Prostate gland (tissue), 2 donors: Measurements from ENCODE around the gene OSER1. TPM values are rescaled to one million over a fixed set of nuclear protein-coding genes. Genes with fewer than 3 reads are reported as not detected.
A peak's percentile ranks its signal among the peaks of the same experiment; 100 is the strongest.
"Not testable (repeated sequence)": the region's sequence is repeated elsewhere in the genome, so short reads cannot be mapped to it uniquely, and the experiment has no call there.

Experiments
- DNase-seq: peaks from one replicate; pipeline ENCODE4 v3.0.0-alpha.2; 2019; ENCODE audit warnings: low spot score
- H3K27ac ChIP-seq, 2 donors: fragments of 200-600 bp; sonication (generic); 2 replicates each; pipeline ENCODE4 v1.5.1; 2017 to 2019
- H3K27me3 ChIP-seq: fragments of 200-600 bp; sonication (generic); replicated peaks from 2 replicates; pipeline ENCODE4 v1.5.1; 2019; ENCODE audit not compliant: insufficient read depth
- H3K36me3 ChIP-seq, 2 donors: fragments of 200-600 bp; sonication (generic); 1 replicate in 1 of 2; 2 replicates in 1 of 2; pipeline versions ENCODE4 v1.5.1 to v1.8.1; 2017 to 2019
- H3K4me1 ChIP-seq: fragments of 200-600 bp; sonication (generic); replicated peaks from 2 replicates; pipeline ENCODE4 v1.5.1; 2019
- H3K4me3 ChIP-seq, 2 donors: fragments of 200-600 bp; sonication (generic); 2 replicates each; pipeline ENCODE4 v1.5.1; 2017 to 2019
- H3K9me3 ChIP-seq: fragments of 200-600 bp; sonication (generic); 2 replicates; pipeline ENCODE4 v1.5.1; 2017
- POLR2A ChIP-seq: fragments of 450-650 bp; IDR thresholded peaks from one replicate; pipeline ENCODE4 v1.6.1; 2016; ENCODE audit warnings: antibody characterized with exemption, mild to moderate bottlenecking
- POLR2AphosphoS5 ChIP-seq: sonication (generic); formaldehyde crosslinking; IDR thresholded peaks from one replicate; pipeline ENCODE4 v1.6.1; 2017; ENCODE audit warnings: antibody characterized with exemption
- WGBS: methylation state at CpG from one replicate; pipeline ENCODE4 v1.1.5; 2018; 5-methylcytosine and 5-hydroxymethylcytosine counted together
- intact Hi-C: fragments of 100-400 bp; cut with DNase I; formaldehyde crosslinking; loops from one replicate; pipeline ENCODE4 v1.14.2; 2022
- total RNA-seq, 2 donors: library from RNA; depleted of rRNA; stranded (reverse); fragments of >200 nt; gene quantifications; one replicate each; pipeline ENCODE4 v1.1.0, GENCODE V29; 2016
- TF ChIP-seq, protein P1 (sequence below), 4 experiments: fragments of 200-600 bp in 2 of 4; fragments of 450-650 bp in 2 of 4; sonication (generic) in 2 of 4; IDR thresholded peaks; 1 replicate in 3 of 4; 2 replicates in 1 of 4; pipeline ENCODE4 v1.5.1; 2016 to 2019; ENCODE audit warnings: antibody characterized with exemption in 4 of 4, mild to moderate bottlenecking in 2 of 4, moderate library complexity in 2 of 4

OSER1 gene
- total RNA-seq, 2 donors from 2014 or later: 31.6 to 42.7 TPM

DNA sequence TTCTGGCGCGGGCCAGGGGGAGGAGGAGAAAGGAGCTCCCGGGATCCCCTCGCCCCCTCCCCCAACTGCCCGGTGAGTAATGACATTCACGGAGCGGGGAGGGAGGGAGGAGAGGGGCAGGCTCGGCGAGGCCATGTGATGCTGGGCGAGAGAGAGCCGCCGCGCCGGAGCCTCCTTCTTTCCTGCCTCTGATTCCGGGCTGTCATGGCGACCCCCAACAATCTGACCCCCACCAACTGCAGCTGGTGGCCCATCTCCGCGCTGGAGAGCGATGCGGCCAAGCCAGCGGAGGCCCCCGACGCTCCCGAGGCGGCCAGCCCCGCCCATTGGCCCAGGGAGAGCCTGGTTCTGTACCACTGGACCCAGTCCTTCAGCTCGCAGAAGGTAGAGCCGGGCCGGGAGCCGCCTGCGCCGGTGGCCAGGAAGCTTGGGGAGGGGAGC lies 36.6 kb upstream of the OSER1 start, which contains the start of gene GDAP1L1:
Gene GDAP1L1 (plus strand): TSS at position 178 of the 441 bp plus-strand sequence. CDS start 27 bp downstream, at position 205.
- Histone ChIP-seq H3K36me3 (no peaks in the 10 kb centered on the region), H3K9me3 (no peaks in the 10 kb centered on the region), H3K4me1 (no peaks in the 10 kb centered on the region), H3K27me3 (no peaks in the 10 kb centered on the region), H3K27ac (no peak within 1 kb of the TSS), H3K4me3 (peak within 1 kb of the TSS in 1 of 2 donors; percentile 13)
- no peak for TF ChIP-seq POLR2A
- TF ChIP-seq, protein P1, sequence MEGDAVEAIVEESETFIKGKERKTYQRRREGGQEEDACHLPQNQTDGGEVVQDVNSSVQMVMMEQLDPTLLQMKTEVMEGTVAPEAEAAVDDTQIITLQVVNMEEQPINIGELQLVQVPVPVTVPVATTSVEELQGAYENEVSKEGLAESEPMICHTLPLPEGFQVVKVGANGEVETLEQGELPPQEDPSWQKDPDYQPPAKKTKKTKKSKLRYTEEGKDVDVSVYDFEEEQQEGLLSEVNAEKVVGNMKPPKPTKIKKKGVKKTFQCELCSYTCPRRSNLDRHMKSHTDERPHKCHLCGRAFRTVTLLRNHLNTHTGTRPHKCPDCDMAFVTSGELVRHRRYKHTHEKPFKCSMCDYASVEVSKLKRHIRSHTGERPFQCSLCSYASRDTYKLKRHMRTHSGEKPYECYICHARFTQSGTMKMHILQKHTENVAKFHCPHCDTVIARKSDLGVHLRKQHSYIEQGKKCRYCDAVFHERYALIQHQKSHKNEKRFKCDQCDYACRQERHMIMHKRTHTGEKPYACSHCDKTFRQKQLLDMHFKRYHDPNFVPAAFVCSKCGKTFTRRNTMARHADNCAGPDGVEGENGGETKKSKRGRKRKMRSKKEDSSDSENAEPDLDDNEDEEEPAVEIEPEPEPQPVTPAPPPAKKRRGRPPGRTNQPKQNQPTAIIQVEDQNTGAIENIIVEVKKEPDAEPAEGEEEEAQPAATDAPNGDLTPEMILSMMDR (IDR thresholded peaks at IDR 0.05): no peak
- TF ChIP-seq POLR2AphosphoS5: no peak
- WGBS: 1% methylated on average over 24 of the region's 32 CpGs
- no peak for DNase-seq
- intact Hi-C loops: no loop called here

DNA sequence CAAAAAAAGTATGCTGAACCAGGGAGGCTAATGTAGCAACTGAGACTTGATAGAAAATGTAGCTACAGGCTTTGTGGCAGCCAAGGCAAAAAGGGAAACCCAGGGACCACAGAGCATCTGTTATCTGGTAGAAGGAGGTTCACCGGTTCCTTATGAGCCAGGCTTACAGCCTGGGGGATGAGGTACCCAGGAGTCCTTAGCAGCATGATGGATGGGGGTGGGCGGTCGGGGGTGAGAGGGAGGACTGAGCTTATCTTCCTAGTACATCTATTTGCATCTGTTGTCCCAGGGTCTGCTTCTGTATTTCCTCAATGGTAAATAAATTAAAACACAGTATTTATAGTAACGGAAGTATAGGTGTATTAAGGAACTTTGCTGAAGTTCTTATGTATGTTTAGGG lies 35.4 kb upstream of the OSER1 start:
- no peak overlapping the region for H3K4me3 ChIP-seq
- no peaks in the 10 kb centered on the region for H3K36me3 ChIP-seq
- H3K4me1 ChIP-seq: no peaks in the 10 kb centered on the region
- 76% methylated on average over 4 of the region's 4 CpGs for WGBS
- no peak for DNase-seq
- no peaks in the 10 kb centered on the region for H3K9me3 ChIP-seq
- no peak overlapping the region for H3K27ac ChIP-seq
- H3K27me3 ChIP-seq: no peaks in the 10 kb centered on the region
- TF ChIP-seq POLR2AphosphoS5 (no peak), POLR2A (no peak)
- TF ChIP-seq, protein P1 (IDR thresholded peaks at IDR 0.05): no peak
- intact Hi-C loops: no loop called here

DNA sequence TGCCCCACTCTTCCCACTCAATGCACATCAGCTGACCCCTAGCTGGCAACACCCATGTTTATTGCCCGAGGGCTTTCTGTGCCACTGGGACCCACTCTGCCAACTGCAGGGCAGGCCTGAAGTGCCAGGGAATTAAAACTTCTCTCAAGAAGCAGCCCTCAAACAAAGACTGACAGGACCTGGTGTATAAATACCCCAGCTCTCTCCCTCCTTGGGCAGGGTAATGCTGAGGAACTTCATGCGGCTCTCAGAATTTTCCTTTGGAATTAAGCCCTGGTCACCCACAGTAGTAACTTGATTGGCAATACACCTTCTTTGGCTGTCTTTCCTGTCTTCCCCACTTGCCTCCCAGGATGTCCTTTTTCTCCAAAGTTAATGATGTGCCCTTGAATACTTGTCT lies 31.2 kb upstream of the OSER1 start:
- H3K9me3 ChIP-seq: no peaks in the 10 kb centered on the region
- intact Hi-C loops: no loop called here
- TF ChIP-seq POLR2AphosphoS5 (no peak), POLR2A (no peak)
- TF ChIP-seq, protein P1 (IDR thresholded peaks at IDR 0.05): no peak
- 100% methylated on average over 2 of the region's 2 CpGs for WGBS
- H3K27ac ChIP-seq: no peak overlapping the region
- no peaks in the 10 kb centered on the region for H3K4me1 ChIP-seq
- no peaks in the 10 kb centered on the region for H3K36me3 ChIP-seq
- no peak overlapping the region for H3K4me3 ChIP-seq
- DNase-seq: no peak
- no peaks in the 10 kb centered on the region for H3K27me3 ChIP-seq

DNA sequence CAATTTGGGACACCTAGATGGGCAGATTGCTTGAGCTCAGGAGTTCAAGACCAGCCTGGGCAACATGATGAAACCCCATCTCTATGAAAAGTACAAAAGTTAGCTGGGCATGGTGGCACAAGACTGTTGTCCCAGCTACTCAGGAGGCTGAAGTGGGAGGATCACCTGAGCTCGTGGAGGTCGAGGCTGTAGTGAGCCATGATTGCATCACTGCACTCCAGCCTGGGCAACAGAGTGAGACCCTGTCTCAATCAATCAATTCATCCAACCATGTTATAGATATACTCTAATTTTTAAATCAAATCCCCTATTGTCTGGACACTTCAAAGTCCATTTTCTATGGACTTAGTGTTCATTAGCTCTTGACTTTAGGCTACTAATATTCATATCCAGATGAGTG lies 26.3 kb upstream of the OSER1 start:
- 89% methylated on average over 2 of the region's 2 CpGs for WGBS
- H3K27me3 ChIP-seq, intact Hi-C loops, H3K4me3 ChIP-seq, H3K36me3 ChIP-seq, H3K9me3 ChIP-seq, DNase-seq, H3K4me1 ChIP-seq, H3K27ac ChIP-seq: not testable (repeated sequence)

DNA sequence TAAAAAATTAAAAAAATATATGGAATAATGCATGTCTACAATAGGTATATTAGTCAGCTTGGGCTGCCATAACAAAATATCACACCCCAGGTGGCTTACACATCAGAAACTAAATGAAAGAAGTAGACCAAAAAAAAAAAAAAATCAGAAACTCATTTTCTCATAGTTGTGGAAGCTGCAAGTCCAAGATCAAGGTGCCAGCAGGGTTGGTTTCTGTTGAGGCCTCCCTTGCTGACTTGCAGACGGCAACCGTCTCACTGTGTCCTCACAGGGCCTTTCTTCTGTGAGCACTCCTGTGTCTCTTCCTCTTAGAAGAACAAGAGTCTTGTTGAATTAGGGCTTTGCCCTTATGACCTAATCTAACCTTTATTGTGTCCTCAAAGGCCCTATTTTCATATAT lies 25.1 kb upstream of the OSER1 start:
- no peak overlapping the region for H3K4me3 ChIP-seq
- no peak for DNase-seq
- intact Hi-C loops: no loop called here
- H3K27ac ChIP-seq: no peak overlapping the region
- H3K27me3 ChIP-seq: no peaks in the 10 kb centered on the region
- H3K9me3 ChIP-seq: no peaks in the 10 kb centered on the region
- TF ChIP-seq POLR2A (no peak), POLR2AphosphoS5 (no peak)
- TF ChIP-seq, protein P1 (IDR thresholded peaks at IDR 0.05): no peak
- WGBS: 100% methylated on average over 2 of the region's 2 CpGs
- no peaks in the 10 kb centered on the region for H3K4me1 ChIP-seq
- H3K36me3 ChIP-seq: no peaks in the 10 kb centered on the region
